ENCODE results near the gene TMEM132A.

TMEM132A gene

DNA sequence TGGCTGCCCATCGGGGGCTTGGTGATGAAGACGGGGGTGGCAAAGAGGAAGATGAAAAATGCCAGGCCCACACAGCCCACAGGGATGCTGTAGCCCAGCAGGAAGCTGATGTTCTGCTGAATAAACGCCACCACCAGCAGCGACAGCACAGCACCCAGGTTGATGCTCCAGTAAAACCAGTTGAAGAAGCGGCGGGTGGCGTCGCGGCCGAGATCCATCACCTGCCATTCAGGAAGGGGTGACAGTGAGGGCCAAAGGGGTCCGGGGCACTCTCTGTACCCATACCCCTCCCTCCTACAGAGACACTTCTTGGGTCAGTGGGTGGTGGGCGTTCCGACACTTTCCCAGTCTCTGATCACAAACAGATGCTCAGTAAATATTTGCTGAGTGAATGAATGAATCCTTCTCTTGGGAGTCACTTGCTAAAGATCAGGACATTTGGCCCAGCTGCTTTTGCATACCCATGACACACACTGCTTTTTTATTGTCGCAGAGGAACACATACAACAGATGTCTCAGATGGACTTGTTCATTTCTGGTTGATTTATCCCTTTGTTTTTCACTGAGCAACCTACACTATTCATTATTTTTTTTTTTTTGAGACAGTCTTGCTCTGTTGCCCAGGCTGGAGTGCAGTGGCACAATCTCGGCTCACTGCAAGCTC is 22.5 kb downstream of the TMEM132A start:
- ChIA-PET CTCF (interaction anchor here (1.0 kb wide), 1 partner anchor 23 kb away, joined by 3 read pairs; no protein-coding TSS in a partner anchor), POLR2A (no interaction called here)
- TF ChIP-seq, protein P1, sequence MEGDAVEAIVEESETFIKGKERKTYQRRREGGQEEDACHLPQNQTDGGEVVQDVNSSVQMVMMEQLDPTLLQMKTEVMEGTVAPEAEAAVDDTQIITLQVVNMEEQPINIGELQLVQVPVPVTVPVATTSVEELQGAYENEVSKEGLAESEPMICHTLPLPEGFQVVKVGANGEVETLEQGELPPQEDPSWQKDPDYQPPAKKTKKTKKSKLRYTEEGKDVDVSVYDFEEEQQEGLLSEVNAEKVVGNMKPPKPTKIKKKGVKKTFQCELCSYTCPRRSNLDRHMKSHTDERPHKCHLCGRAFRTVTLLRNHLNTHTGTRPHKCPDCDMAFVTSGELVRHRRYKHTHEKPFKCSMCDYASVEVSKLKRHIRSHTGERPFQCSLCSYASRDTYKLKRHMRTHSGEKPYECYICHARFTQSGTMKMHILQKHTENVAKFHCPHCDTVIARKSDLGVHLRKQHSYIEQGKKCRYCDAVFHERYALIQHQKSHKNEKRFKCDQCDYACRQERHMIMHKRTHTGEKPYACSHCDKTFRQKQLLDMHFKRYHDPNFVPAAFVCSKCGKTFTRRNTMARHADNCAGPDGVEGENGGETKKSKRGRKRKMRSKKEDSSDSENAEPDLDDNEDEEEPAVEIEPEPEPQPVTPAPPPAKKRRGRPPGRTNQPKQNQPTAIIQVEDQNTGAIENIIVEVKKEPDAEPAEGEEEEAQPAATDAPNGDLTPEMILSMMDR (IDR thresholded peaks at IDR 0.05; ENCODE audit: insufficient read depth, low read length, missing control alignments): no peak
- no peak for DNase-seq (ENCODE audit: low read depth, low spot score)
- no peak overlapping the region for H3K4me3 ChIP-seq (ENCODE audit: low read depth, low read length)

DNA sequence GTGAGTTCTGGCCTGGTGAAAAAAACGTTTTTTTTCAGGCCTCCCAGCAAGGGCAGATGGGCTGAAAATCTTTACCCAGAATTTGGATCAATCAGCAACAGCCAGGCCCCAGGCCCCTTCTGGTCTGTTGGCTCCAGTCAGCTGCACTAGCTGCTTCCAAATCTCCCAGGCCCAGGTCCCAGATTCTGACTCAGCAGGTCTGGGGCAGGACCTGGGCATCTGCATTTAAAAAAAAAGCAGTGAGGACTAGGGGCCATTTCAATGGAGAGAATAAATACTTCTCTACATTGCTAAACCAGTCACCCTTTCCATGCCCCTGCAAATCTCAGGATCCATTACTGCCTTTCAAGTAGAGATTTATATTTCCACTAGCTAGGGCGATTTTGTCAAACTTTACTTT is 23.4 kb downstream of the TMEM132A start:
- CTCF ChIA-PET: interaction anchor here (0.5 kb wide), 1 partner anchor 304 kb away, joined by 3 read pairs; no protein-coding TSS in a partner anchor

DNA sequence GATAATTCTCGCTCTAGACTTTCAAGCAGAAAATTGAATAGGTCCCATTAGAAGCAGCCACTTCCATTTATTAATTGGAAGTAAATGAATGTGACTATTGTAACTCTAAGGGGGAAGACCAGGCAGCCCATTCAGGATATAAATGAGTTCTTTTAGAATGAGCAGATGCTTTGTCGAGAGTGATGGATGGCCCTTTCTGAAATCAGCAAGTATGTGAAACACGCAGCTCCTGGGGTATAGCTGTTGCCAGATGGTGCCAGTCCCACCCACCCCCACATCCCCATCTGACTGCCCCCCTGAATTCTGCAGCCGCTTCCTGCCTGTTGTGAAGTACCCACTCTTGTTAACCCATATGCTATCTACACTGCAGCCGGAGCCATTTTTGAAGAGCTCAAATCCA is 24.0 kb downstream of the TMEM132A start:
- no peak overlapping the region for H3K4me3 ChIP-seq (ENCODE audit: low read depth, low read length)
- DNase-seq (ENCODE audit: low read depth, low spot score): no peak
- ChIA-PET CTCF (interaction anchor here (1.2 to 2.9 kb wide), 2 partner anchors 21 to 172 kb away, joined by 3 to 11 read pairs; no protein-coding TSS in a partner anchor), POLR2A (no interaction called here)
- TF ChIP-seq, protein P1 (IDR thresholded peaks at IDR 0.05; ENCODE audit: insufficient read depth, low read length, missing control alignments): no peak

More for the DNA sequence above, 23.4 kb downstream of the TMEM132A start:
- H3K4me3 ChIP-seq (ENCODE audit: low read depth, low read length): no peak overlapping the region
- TF ChIP-seq, protein P1 (IDR thresholded peaks at IDR 0.05; ENCODE audit: insufficient read depth, low read length, missing control alignments): no peak
- POLR2A ChIA-PET: no interaction called here
- no peak for DNase-seq (ENCODE audit: low read depth, low spot score)

DNA sequence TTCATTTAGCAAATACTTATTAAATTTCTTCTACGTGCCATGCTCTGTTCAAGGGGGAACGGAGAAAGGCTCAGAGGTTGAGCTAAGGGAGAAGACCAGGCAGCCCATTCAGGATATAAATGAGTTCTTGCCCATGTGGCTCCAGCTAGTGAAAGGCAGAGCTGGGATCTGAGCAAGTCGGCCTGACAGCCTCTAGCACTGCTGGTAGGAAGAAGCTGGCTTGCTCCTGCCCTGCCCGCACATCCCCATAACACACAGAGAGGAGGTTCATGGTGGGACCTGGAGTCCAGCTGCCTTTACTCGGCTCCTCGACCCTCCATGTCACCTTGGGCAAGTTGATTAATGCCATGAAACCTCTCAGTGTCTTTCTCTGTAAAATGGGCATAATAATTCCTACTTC is 25.8 kb downstream of the TMEM132A start:
- TF ChIP-seq, protein P1 (IDR thresholded peaks at IDR 0.05; ENCODE audit: insufficient read depth, low read length, missing control alignments): no peak
- POLR2A ChIA-PET: no interaction called here
- H3K4me3 ChIP-seq (ENCODE audit: low read depth, low read length): no peak overlapping the region
- CTCF ChIA-PET: interaction anchor here (1.3 to 2.9 kb wide), 2 partner anchors 19 to 51 kb away, joined by 3 to 11 read pairs; no protein-coding TSS in a partner anchor
- DNase-seq (ENCODE audit: low read depth, low spot score): no peak

DNA sequence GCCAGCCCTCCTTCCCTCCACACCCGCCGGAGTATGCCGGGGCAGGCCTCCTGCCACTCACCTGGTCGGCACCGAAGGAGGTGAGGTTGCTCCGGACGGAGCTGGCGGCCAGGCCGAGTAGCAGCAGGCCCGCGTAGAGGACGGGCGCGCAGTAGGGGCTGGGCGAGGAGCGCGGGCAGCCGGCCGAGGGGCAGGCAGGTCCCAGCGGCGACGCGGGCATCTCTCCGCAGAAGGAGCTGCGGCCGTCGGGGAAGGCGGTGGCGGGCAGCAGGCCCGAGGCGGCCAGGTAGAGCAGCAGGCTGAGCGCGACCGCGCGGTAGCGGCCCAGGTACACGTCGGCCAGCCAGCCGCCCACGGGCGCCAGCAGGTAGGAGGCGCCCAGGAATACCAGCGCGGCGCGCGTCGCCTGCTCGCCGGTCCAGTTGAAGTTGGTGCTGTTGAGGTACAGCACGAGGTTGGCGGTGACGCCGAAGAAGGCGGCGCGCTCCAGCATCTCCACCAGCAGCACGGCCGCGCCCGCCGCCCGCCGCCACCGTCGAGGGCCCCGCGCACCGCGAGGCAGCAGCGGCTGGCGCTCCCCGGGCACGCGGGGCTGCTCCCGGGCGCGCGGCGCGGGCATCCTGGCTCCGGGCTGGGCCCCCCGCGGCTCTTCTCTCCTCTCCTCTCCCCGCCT is 26.8 kb downstream of the TMEM132A start:
- H3K4me3 ChIP-seq (ENCODE audit: low read depth, low read length): peak overlapping the region; percentile 48; the same call in 1 of the 2 replicates

DNA sequence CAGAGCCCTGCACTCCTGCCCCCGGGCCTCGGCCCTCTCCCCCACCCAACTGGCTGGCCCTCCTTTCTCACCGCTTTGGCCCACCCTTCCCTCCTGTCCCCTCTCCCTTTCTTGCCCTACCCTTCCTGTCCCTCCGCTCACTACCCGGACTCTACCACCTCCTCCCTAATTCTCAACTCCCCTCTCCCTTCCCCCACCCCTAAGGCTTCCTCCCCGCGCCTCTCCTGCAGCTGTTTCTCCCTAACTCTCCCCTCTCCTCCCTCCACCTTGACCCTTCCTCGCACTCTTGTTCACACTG is 27.3 kb downstream of the TMEM132A start:
- POLR2A ChIA-PET: no interaction called here
- TF ChIP-seq, protein P1 (IDR thresholded peaks at IDR 0.05; ENCODE audit: insufficient read depth, low read length, missing control alignments): no peak
- DNase-seq (ENCODE audit: low read depth, low spot score): no peak
- CTCF ChIA-PET: no interaction called here
- H3K4me3 ChIP-seq (ENCODE audit: low read depth, low read length): peak overlapping the region; percentile 48

More for the DNA sequence above, 26.8 kb downstream of the TMEM132A start:
- ChIA-PET POLR2A (no interaction called here), CTCF (interaction anchor here (2.9 kb wide), 1 partner anchor 18 kb away, joined by 11 read pairs; no protein-coding TSS in a partner anchor)
- TF ChIP-seq, protein P1 (IDR thresholded peaks at IDR 0.05; ENCODE audit: insufficient read depth, low read length, missing control alignments): no peak
- DNase-seq (ENCODE audit: low read depth, low spot score): no peak
